OCI-LY7 (cell line): ENCODE measurements around the gene ME1. TPM values are rescaled to one million over a fixed set of nuclear protein-coding genes. Genes with fewer than 3 reads are reported as not detected.

Experiments used
- BruUV-seq: library from RNA; stranded (reverse); fragments of 400-500 nt; replicated peaks from 2 replicates; lab custom pipeline; 2021; lab: Mats Ljungman, UMichigan
- CTCF ChIA-PET: fragments of 300-600 bp; sonication (Branson Sonifier 250); formaldehyde crosslinking; loops from one replicate; lab custom pipeline; 2022; ENCODE audit warnings: antibody characterized with exemption; ENCODE audit not compliant: unreplicated experiment; lab: Charles Lee
- POLR2A ChIA-PET: fragments of 300-600 bp; sonication (Branson Sonifier 250); formaldehyde crosslinking; loops from one replicate; lab custom pipeline; 2022; ENCODE audit warnings: antibody characterized with exemption; lab: Charles Lee
- DNase-seq: peaks from one replicate; pipeline ENCODE4 v3.0.0-alpha.2; 2015; ENCODE audit warnings: low spot score
- H2AFZ ChIP-seq: fragments of 200-600 bp; sonication (generic), shearing (Covaris generic); 2 replicates; pipeline ENCODE4 v1.6.1; 2014; ENCODE audit warnings: mild to moderate bottlenecking, antibody characterized with exemption, low read length, moderate library complexity
- H3K27ac ChIP-seq: fragments of 200-600 bp; sonication (generic); 2 replicates; pipeline ENCODE4 v1.5.1; 2014; ENCODE audit warnings: mixed run types, low read depth, mild to moderate bottlenecking, moderate library complexity, low read length, inconsistent platforms; ENCODE audit not compliant: poor library complexity, severe bottlenecking
- H3K36me3 ChIP-seq: fragments of 200-600 bp; sonication (generic); 2 replicates; pipeline ENCODE4 v1.6.1; 2014; ENCODE audit warnings: mild to moderate bottlenecking, antibody characterized with exemption, low read length, moderate library complexity, mixed read lengths; ENCODE audit not compliant: insufficient read depth
- H3K4me1 ChIP-seq: fragments of 200-600 bp; sonication (generic); 2 replicates; pipeline ENCODE4 v1.5.1; 2014; ENCODE audit warnings: mild to moderate bottlenecking, low read length; ENCODE audit not compliant: insufficient read depth, poor library complexity, severe bottlenecking
- H3K4me2 ChIP-seq: fragments of 200-600 bp; sonication (generic); 2 replicates; pipeline ENCODE4 v1.6.1; 2014; ENCODE audit warnings: mild to moderate bottlenecking, low read length
- H3K4me3 ChIP-seq: fragments of 200-600 bp; sonication (generic); 2 replicates; pipeline ENCODE4 v1.5.1; 2014; ENCODE audit warnings: mild to moderate bottlenecking, low read depth, low read length; ENCODE audit not compliant: poor library complexity, severe bottlenecking
- H3K79me2 ChIP-seq: fragments of 200-600 bp; sonication (generic); 2 replicates; pipeline ENCODE4 v1.6.1; 2016; ENCODE audit warnings: low read depth, mild to moderate bottlenecking, low read length, moderate library complexity, mixed read lengths; ENCODE audit not compliant: insufficient read depth
- H3K9me2 ChIP-seq: fragments of 200-600 bp; sonication (generic); 2 replicates; pipeline ENCODE4 v1.6.1; 2016; ENCODE audit warnings: mild to moderate bottlenecking, low read length, mixed read lengths; ENCODE audit not compliant: insufficient read depth
- H3K9me3 ChIP-seq: fragments of 200-600 bp; sonication (generic); 2 replicates; pipeline ENCODE4 v1.6.1; 2014; ENCODE audit warnings: mild to moderate bottlenecking, mixed run types, low read length, mixed read lengths
- H4K20me1 ChIP-seq: fragments of 200-600 bp; sonication (generic); 2 replicates; pipeline ENCODE4 v1.6.1; 2014; ENCODE audit warnings: mild to moderate bottlenecking, antibody characterized with exemption, low read length, moderate library complexity, mixed read lengths; ENCODE audit not compliant: insufficient read depth
- CTCF ChIP-seq: fragments of 200-600 bp; sonication (generic); conservative IDR thresholded peaks from 2 replicates; pipeline ENCODE4 v1.5.1; 2014; ENCODE audit warnings: mild to moderate bottlenecking, antibody characterized with exemption, low read length, moderate library complexity, mixed read lengths
- EZH2phosphoT487 ChIP-seq: fragments of 200-600 bp; sonication (generic); IDR thresholded peaks from 2 replicates; pipeline ENCODE4 v1.6.1; 2018; ENCODE audit warnings: low read depth, borderline replicate concordance, mild to moderate bottlenecking, mixed run types, antibody characterized with exemption, low read length, moderate library complexity, mixed read lengths
- intact Hi-C: fragments of 100-400 bp; cut with micrococcal nuclease; formaldehyde crosslinking; loops from one replicate; pipeline ENCODE4 v1.10.0; 2022; ENCODE audit not compliant: unreplicated experiment
- total RNA-seq, 2 experiments: library from RNA; depleted of rRNA in 1 of 2; stranded (reverse); fragments of >200 nt in 1 of 2; shearing (Covaris generic) in 1 of 2; gene quantifications; 2 replicates each; pipeline ENCODE4 v1.2.3, GENCODE V29; 2014 to 2022

ME1 gene
- total RNA-seq, 2 experiments from 2014 or later, result not detected

GRCh38 chr6:83333500-83333899 is 97.4 kb downstream of the ME1 start:
- BruUV-seq, result no TSS peak
- no peaks in the 10 kb centered on the region for H4K20me1 ChIP-seq
- intact Hi-C loops, result no loop called here
- no peaks in the 10 kb centered on the region for H3K79me2 ChIP-seq
- POLR2A ChIA-PET, result interaction anchor here (0.6 to 0.7 kb wide), 2 partner anchors 193 to 692 kb away, joined by 3 read pairs; no protein-coding TSS in a partner anchor
- H3K9me2 ChIP-seq, result no peaks in the 10 kb centered on the region
- H3K36me3 ChIP-seq, result no peaks in the 10 kb centered on the region
- H3K4me2 ChIP-seq, result no peak overlapping the region
- no peak overlapping the region for H3K4me3 ChIP-seq
- CTCF ChIA-PET, result no interaction called here
- H3K9me3 ChIP-seq, result no peaks in the 10 kb centered on the region
- H3K27ac ChIP-seq, result no peak overlapping the region
- no peak for DNase-seq
- TF ChIP-seq EZH2phosphoT487 (no peak), CTCF (no peak)
- no peak overlapping the region for H2AFZ ChIP-seq
- no peaks in the 10 kb centered on the region for H3K4me1 ChIP-seq

GRCh38 chr6:83314693-83315092 is 116.2 kb downstream of the ME1 start:
- Histone ChIP-seq H3K27ac (no peak overlapping the region), H4K20me1 (no peaks in the 10 kb centered on the region), H3K9me2 (no peaks in the 10 kb centered on the region), H3K79me2 (no peaks in the 10 kb centered on the region), H3K4me2 (no peak overlapping the region), H2AFZ (no peak overlapping the region), H3K4me3 (no peak overlapping the region), H3K4me1 (no peaks in the 10 kb centered on the region), H3K36me3 (no peaks in the 10 kb centered on the region), H3K9me3 (no peaks in the 10 kb centered on the region)
- intact Hi-C loops, result no loop called here
- DNase-seq, result no peak
- CTCF ChIA-PET, result no interaction called here
- POLR2A ChIA-PET, result interaction anchor here (0.7 kb wide), 1 partner anchor 162 kb away, joined by 4 read pairs; no protein-coding TSS in a partner anchor
- TF ChIP-seq CTCF (no peak), EZH2phosphoT487 (no peak)
- no TSS peak for BruUV-seq

- no peak overlapping the region for H3K4me3 ChIP-seq
- intact Hi-C loops, result no loop called here
- CTCF ChIA-PET, result no interaction called here
- H3K4me1 ChIP-seq, result no peaks in the 10 kb centered on the region
- no peak overlapping the region for H2AFZ ChIP-seq
- H3K27ac ChIP-seq, result no peak overlapping the region
- DNase-seq, result no peak
- TF ChIP-seq CTCF (no peak), EZH2phosphoT487 (no peak)
- H3K79me2 ChIP-seq, result no peaks in the 10 kb centered on the region
- no peaks in the 10 kb centered on the region for H3K9me3 ChIP-seq
- no TSS peak for BruUV-seq
- no peaks in the 10 kb centered on the region for H3K9me2 ChIP-seq
- H3K36me3 ChIP-seq, result no peaks in the 10 kb centered on the region
- no peak overlapping the region for H3K4me2 ChIP-seq
- H4K20me1 ChIP-seq, result no peaks in the 10 kb centered on the region
- POLR2A ChIA-PET, result no interaction called here
These were observed 117.0 kb downstream of the ME1 start for GRCh38 chr6:83313882-83314281.
